CD4-positive, alpha-beta T cell treated with Interleukin-21 for 1 hour (primary cell): ENCODE measurements around the gene CDKN1C.

Source experiments
- DNase-seq: peaks from one replicate; pipeline ENCODE4 v3.0.0-alpha.2; 2020

CDKN1C gene

GRCh38 chr11:2887515-2888195 is 2.1 kb upstream of the CDKN1C start:
- DNase-seq: no peak

DNA sequence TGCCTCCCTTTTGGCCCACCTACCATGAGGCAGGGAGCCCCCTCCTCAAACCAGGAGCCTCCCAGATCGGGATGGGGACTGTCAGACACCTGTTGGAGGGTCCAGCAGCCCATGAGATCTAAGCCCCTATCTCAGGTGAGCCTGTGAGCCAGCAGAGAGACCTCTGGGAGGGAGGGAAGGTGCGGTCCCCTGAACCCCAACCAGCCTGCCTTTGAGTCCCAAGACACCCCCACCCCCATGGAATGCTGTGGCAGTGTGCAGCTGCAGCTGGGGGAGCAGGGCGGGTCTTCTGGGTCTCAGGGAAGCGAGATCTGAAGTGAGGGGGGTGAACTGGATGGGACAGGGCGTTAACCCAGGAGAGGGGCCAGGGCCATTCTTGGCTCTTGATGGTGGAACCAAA is 1.4 kb upstream of the CDKN1C start:
- DNase-seq: no peak

DNA sequence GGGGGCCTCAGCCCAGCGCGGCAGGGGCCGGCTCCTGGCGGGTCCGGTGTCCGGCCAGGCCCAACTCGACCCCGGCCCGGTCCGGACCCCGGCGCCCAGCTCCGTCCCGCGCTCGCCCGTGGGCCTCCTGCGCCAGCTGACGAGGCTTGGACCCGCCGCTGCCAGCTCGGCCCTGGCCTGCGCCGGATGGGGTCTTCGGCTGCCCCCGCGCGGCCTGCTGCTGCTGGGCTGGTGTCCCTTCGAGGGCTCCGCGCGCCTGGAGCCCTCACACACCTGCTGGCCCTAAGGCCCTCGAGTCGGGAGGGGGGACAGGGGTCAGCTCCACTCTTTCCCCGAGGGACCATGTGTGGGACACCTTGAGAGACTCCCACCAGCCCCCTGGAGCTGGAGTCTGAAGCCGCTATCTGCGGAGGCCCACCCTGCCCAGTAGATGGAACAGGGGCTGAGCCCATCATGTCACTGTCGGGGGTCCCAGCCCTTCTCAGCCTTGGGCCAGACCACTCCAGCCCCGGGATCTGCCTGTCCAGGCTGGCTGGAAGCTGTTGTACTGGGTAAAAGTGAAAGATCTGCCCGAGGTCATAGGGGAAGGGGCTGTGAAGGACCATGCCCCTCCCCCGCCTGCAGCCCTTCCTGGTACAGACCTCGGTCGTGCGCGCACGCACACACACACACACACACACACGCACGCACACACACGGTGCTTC is 768 bp upstream of the CDKN1C start:
- DNase-seq: no peak

DNA sequence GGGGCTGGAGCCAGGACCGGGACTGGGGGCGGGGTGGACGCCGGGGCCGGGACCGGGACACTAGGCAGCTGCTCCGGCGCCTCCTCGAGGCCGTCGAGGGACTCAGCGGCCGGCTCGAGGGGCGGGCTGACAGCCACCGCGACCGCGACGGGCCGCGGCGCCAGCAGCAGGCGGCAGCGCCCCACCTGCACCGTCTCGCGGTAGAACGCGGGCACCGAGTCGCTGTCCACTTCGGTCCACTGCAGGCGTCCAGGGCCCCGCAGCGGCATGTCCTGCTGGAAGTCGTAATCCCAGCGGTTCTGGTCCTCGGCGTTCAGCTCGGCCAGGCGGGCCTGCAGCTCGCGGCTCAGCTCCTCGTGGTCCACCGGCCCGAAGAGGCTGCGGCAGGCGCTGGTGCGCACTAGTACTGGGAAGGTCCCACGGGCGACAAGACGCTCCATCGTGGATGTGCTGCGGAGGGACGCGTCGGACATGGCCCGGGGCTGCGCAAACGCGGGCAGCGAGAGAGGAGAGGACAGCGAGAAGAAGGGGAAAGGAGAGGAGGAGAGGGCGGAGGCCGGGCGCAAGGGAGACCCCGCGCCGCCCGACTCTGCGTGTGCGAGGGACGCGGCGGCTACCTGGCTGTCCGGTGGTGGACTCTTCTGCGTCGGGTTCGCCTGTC is 428 bp downstream of the CDKN1C start:
- DNase-seq: peak; percentile 39

DNA sequence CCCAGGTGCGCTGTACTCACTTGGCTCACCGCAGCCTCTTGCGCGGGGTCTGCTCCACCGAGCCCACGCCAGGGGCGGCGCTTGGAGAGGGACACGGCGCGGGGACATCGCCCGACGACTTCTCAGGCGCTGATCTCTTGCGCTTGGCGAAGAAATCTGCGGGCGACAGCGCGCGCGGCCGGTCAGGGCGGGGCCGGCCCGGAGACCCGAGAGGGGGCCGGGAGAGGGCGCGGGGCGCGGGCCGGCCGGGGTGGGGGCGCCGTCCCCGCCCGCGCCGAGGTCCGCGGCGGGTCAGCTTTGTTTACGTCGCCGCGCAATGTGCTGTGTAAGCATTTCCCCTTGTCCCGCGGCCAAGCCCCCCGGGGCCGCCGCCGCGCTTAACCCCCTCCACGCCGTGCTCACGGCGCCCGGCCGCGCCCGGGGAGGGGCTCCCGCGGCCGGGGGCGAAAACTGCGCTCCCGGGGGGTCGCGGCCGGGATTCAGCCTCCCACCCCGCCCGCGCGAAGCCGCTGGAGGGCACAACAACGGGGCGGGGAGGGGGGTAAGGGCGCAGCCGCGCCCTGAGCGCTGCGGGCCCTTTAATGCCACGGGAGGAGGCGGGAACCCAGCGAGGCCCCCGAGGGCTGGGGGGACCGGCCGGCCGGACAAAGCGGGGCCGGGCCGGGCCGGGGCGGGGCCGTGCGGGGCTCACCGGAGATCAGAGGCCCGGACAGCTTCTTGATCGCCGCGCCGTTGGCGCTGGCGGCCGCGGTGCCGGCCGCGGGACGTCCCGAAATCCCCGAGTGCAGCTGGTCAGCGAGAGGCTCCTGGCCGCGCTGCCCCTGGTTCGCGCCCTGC is 1.4 kb downstream of the CDKN1C start:
- no peak for DNase-seq

GRCh38 chr11:2883640-2883978 is 2.0 kb downstream of the CDKN1C start:
- DNase-seq: no peak

DNA sequence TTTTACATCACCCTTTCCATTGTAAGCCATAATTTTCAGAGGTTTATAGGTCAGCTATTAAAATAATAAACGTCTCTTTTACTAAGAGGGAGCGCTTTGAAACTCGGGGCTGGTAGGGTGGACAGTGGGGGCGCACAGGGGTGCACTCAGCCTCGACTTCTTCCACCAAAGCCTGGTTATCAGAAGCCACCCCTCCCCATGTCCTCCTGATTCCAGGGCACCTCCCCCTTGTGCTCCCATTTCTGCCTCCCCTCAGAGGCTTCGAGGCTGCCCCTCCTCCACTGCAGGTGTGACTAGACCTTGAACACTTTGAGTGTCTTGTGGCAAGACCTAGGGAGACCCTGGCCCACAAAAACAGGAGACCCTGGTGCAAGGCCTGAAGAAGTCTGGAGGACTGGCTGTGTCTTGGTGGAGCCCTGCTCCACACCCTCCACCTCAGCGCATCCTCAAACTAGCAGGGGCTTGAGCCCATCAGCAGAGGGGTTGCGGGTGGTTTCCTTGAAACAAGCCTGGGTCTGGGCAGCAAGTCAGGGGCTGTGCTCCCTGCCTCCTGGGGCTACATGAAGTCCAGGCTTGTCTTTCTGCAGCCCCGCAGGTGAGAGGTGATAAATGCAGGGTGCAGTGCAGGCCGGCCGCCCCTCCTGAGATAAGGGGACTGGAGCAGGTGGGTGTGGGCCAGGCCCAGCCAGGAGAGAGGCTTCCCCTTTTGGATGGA is 3.0 kb downstream of the CDKN1C start:
- DNase-seq: no peak

- DNase-seq: no peak
These were observed 3.6 kb downstream of the CDKN1C start for GRCh38 chr11:2881981-2882375.

DNA sequence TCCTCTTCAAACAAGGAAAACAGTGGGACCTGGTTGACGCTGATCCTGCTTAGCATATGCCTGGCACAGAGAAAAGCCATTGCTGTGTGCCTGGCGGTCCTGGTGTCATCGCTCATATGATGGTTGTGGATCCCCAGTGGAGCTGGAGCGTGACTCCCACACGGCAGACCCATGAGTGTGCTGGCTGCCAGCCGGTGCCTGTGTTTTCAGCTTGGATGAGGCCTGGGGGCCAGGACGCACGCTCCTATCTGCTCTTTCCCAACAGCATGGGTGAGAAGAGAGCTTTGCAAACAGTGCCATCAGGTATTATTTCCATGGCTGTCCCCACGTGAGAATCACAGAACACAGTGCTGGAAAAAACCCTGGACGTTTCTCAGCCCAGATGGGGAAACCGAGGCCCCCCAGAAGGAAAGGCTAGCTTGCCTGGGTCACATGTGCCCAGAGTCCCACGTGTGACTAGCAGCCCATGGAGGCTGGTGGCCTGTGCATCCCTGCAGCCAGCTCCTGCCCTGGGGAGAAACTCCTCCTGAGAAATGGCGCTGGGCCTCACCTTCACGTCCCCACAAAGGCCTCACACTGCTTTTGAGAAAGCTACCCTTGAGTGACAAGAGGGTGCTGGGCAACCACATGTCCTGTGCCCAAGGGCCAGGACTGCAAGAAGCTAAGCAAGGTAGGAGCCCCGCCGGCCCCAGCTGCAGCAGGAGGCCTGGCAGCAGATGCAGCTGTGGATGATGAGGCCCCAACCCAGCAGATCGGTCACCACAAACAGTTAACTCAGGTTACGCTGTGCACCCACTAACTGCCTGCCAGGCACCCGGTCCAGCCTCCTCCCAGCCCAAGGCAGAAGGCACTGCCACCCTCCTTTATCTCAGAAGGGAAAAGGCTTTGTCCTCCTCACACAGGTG is 4.2 kb downstream of the CDKN1C start:
- DNase-seq: no peak

DNA sequence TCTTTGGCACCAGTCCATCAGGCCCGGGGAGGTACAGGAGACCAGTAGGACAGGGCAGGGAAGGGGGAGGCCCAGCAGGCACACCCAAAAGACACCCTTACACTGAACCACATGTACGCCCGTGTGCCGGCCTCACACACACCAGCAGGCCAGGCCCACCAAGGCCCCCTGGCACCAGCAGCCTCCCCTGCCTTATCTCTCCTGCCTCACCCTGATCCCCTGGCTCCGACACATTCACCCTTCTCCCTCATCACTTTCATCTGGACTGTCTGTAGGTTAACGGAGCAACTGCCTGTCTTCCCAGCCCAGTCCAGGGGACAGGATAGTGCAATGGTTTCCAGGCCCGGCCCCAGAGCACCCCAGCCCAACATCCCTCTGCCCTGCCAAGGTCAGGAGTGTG is 4.9 kb downstream of the CDKN1C start:
- DNase-seq: no peak

DNA sequence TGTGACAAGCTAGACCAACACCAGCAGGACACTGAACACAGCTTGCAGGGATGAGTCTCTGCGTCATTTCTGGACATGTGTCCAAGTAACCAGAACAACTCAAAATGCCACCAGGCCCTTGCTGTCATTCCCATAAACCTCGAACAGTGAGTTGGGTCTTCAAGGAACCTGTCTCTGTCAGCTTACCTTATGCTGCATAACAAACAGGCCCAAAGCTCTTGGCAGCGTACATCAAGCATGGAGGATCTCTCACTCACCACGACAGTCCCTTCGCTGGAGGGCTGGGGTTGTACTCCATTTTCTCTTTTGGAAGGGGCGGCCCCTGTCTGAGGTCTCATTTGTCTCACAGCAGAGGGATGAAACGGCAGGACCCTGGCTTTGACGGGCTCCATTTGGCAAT is 6.8 kb downstream of the CDKN1C start:
- no peak for DNase-seq

DNA sequence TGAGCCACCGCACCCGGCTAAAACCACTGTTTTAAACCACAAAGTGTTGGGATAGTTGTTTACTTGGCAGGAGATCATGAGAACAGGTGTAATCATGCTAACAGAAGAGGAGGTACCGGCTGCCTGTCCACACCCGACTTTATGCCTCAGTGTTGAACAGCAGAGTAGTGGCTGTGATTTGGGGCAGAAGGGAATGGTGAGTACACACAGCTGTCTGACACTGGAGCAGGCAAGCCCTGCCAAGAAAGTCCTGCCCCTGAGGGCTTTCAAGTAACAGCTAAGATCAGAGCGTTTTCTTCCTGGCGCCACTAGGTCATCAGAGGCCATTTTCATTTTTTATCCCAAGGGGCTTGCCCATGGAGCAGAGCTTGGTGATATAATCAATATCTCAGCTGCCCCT is 8.1 kb downstream of the CDKN1C start:
- no peak for DNase-seq

- DNase-seq: no peak
These were observed 10.6 kb downstream of the CDKN1C start for GRCh38 chr11:2874963-2875362.

DNA sequence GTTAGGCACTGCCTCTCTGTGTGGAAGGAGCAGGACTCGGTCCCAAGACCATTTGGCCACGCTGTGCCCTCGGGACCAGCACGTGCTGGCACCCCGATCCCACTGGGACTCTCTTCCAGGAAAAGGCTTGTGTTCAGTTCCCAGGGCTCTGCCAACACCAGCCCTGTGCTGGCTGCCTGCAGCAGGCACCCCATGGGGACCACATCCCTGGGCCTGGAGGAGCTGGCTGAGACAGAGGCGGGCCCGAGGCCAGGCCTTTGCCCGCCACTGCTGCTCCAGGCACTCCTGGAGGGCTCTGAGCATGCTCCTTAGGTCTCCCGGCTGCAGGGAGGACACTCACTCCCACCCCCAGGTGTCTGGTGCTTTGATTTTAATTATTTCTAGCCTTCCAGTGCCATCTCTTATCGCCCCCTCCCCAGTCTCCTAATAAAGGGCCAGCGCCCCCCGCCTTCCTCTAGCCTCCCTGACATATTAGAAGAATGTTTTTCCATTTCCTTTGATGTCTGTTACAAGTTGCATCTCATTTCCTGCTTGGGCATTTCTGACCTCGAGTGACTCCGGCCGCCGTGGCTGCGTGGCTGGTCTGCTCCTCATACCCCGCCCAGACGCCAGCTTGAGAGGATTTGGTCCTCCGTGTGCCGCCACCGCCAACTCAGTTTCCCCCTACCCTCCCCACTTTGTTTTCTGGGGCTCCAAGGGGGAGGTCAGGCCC is 14.4 kb downstream of the CDKN1C start:
- no peak for DNase-seq

DNA sequence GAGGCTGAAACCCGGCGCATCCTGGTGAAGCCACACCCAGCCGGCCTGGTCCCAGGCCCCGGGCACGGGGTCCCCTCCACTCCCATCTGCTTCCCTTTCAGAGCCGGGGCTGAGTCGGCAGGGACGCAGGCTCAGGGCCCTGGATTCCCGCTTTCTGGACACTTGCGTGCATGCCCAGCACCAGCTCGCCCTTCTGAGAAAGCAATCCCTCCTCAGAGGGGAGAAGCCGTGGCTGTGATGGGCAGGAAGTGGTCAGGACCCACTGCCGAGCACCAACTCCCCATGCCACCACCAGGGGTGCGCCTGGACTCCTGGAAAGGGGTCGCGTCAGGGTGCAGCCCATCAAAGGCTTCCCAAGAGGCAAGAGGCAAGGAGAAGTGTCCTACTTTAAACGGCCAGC is 15.1 kb downstream of the CDKN1C start:
- DNase-seq: no peak

- no peak for DNase-seq
These were observed 15.8 kb downstream of the CDKN1C start for GRCh38 chr11:2869561-2870427.

- no peak for DNase-seq
These were observed 16.4 kb downstream of the CDKN1C start for GRCh38 chr11:2869134-2869526.

GRCh38 chr11:2868506-2869133 is 17.0 kb downstream of the CDKN1C start:
- no peak for DNase-seq

DNA sequence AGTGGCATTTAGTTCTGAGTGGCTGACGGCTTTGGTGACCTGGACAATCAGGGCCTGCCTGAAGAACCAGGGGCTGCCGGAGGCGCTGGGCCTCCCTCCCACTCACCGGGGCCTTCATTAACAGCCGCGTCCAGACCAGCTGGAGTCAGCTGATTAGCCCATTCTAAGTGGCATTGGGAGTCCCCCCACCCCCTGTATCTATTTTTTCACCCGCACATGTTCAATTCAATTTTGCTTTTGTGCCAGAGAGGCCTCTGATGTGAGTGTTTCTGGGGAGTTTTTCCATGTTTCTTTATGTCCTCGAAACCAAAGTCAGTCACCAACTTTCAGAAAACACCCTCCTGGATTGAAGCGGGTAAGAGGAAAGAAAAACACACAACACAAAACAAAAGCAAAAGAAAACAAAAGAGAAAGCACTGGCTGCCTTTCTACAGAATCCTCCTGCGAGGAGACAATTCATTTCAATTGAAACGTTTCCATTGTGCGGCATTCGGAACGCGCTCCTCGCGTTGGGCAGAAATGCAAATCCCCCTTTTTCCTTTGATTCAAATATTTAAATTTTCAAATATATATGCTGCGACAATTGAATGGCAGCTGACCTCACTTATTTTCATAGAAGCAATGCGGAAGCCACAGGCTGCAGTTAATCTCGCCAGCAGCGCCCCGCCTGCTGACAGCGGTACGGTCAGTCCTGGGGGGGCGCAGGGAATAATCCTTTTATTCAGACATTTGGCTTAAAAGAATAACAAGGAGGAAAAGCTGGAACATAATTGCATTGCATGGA is 17.7 kb downstream of the CDKN1C start:
- no peak for DNase-seq
